NCI-H187 (cell line): ENCODE measurements around the gene ZNF385B.
A peak's percentile ranks its signal among the peaks of the same experiment; 100 is the strongest.
"Not testable (repeated sequence)": the region's sequence is repeated elsewhere in the genome, so short reads cannot be mapped to it uniquely, and the experiment has no call there.

Experiments used
- DNase-seq, 2 experiments: peaks; one replicate each; lab custom pipeline; 2025; lab: John Stamatoyannopoulos, UW

ZNF385B gene

DNA sequence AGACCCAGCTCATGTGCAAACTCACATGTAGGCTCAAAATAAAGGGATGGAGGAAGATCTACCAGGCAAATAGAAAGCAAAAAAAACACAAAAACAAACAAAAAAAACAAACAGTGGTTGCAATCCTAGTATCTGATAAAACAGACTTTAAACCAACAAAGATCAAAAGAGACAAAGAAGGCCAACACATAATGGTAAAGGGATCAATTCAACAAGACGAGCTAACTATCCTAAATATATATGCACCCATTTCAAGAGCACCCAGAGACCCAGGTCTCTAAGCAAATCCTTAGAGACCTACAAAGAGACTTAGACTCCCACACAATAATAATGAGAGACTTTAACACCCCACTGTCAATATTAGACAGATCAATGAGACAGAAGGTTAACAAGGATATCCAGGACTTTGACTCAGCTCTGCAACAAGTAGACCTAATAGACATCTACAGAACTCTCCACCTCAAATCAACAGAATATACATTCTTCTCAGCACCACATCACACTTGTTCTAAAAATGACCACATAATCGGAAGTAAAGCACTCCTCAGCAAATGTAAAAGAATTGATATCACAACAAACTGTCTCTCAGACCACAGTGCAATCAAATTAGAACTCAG lies 229.5 kb downstream of the ZNF385B start:
- not testable (repeated sequence) for DNase-seq

- DNase-seq = peak in 1 of 2 experiments; percentile 2
Measured at GRCh38 chr2:179629776-179630175, 231.6 kb downstream of the ZNF385B start.

DNA sequence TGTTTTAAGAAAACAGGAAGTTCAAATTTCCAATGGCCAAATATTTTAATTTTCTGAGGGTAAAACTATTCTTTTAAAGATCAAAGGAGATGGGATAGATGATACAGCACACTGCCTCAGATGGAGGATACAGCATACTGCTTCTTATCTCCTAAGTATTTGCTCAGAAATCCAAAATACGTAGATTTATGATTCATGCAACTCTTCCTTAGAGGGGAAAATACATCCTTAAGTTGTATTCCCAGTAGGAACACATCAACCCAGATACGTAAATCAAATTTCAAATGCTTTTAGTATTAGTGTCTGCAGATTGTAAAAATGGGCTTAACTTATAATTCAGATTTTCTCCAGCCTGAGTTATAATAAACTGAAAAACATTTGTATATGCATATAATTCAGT lies 235.2 kb downstream of the ZNF385B start:
- no peak for DNase-seq

DNA sequence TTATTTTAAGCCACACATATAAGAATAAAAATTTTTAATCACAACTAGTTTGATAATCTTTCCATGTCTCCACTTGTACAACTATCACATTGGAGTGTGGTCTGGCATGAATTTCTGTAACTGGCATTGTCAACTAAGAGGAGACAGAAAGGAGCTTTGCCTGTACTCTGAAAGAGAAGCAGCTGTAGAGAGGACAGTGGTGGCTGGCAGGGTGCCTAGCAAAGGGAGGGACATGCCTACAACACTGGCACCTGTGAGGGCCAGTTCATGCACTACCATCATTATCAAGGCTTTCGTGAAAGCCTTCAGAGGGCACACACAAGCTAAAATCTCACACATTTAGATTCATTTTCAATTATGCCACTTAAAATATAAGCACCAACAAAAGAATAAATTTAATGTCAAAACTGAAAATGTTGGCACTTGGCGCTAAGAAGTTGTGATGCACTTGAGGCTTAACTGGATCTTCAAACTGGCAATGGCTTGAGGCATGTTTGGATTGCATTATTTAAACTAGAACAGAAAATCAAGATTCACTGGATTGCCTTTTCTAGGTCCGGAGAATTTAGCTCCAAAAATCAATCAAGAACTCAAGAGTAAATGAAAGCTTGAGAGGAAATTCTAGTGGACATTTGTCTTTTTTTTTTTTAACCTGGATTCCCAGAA lies 238.6 kb downstream of the ZNF385B start:
- no peak for DNase-seq

- DNase-seq = no peak
Measured at GRCh38 chr2:179622112-179622511, 239.3 kb downstream of the ZNF385B start.

DNA sequence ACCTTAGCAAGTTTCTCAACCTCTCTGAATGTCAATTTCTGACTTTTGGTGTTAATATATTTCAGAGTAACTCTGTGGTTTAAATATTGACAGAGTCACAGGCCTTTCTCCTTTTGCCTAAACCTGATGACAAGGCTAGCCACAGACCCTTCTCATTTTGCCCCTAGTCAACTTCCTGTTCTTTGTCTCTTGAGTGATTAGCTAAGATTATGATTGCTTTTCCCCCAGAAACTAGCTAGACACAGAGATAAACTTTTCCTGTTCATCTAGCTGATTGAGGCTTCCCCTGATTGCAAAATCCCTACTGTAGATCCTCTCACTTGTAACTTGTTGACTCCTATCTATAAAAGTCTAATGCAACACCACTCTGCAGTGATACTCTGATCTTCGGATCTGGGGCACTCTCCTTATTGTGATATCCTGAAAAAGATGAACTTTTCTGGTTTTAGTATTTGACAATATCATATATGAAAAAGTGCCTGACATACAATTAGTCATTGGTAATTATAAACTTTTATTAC lies 241.4 kb downstream of the ZNF385B start:
- DNase-seq = no peak

DNA sequence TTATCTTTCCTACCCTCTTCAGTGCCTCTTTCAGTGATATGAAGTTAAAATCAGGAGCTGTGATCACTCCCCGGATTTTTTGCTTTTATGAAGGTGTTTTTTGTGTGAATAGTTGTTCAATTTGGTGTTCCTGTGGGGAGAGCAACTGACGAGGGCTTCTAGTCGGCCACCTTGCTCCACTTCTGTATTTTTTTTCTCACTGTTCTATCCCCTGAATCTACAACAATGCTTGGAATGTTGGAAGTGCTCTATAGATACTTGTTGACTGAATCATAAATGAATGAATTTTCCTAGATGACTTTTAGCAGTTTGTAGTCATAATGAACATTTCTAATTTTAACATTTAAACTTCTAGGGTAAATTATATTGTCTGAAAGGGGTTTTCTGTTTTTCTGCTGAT lies 247.3 kb downstream of the ZNF385B start:
- DNase-seq = no peak

GRCh38 chr2:179613701-179614100 lies 247.7 kb downstream of the ZNF385B start:
- DNase-seq = no peak

DNA sequence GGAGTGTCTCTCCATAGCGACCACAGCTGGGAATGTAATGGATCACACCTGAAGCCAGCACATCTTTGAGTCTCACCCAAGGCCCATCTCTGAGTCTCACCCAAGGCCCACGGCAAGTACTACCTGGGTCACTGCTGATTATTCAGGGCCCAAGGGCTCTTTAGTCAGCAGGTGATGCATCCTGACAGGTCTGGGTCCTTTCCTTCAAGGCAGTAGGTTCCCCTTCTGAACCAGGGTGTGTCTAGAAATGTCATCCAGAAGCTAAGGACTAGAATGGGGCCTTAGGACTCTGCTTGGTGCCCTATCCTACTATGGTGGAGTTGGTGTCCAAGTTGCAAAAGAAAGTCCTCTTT lies 248.1 kb downstream of the ZNF385B start:
- no peak for DNase-seq

DNA sequence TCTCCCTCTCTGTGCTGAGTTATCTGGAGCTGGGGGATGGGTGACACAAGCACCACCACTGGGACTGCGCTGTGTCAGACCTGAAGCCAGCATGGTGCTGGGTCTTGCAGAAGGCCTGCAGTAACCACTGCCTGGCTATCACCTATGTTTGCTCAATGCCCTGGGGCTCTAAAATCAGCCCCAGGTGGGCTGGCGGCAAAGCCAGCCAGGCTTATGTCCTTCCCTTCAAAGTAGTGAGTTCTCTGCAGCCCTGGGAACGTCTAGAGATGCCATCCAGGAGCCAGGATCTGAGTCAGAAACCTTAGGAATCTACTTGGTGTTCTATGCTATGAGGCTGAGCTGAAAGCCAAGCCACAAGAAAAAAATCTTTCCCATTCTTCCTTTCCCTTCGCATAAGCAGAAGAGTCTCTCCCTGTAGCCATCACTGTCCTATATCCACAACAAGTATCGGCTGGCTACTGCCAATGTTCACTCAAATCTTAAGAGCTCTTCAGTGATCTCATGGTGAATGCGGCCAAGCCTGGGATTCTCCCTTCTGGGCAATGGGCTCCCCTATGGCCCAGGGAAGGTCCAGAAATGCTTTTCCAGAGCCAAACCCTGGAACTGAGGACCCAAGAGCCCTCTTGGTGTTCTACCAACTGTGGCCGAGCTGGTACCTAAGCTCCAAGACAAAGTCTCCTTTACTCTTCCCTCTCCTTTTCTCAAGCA lies 248.7 kb downstream of the ZNF385B start:
- DNase-seq = no peak

GRCh38 chr2:179612108-179612507 lies 249.3 kb downstream of the ZNF385B start:
- no peak for DNase-seq

DNA sequence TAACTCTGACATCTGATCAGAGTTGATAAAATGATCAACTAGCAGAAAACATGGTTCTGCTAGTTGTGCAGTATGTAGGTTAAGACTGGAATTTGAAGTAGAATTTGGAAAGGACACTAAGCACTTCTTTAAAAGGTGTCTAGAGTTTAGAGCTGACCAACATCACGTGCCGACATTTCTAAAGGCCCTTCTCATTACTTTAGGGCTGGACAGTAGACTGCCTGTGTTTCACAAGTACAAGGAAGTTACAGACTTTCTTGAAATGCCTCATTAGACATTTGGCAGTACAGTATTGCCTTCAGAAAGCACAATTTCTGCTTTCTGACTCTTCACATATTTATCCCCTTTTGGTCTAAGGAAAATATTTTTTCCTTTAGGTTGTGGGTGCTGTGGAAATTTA lies 255.3 kb downstream of the ZNF385B start:
- no peak for DNase-seq

GRCh38 chr2:179605341-179605740 lies 256.1 kb downstream of the ZNF385B start:
- DNase-seq = no peak

DNA sequence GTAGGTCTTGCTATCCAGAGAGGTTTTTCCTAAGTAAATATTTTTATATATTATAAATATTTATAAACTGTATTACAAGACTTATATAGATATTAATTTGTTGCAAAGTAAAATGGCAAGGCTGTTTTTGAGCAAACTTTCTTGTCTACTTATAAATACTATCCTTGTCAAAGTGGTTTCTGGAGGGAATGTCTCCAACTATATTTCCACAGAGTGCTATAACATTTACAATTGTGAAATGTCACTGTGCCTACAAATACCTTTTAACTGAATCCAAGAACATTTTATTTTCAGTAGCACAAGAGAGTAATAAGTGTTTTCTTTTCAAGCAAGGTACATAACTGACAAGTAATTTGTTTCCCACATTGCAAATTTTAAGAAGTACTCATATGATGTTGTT lies 256.8 kb downstream of the ZNF385B start:
- no peak for DNase-seq

DNA sequence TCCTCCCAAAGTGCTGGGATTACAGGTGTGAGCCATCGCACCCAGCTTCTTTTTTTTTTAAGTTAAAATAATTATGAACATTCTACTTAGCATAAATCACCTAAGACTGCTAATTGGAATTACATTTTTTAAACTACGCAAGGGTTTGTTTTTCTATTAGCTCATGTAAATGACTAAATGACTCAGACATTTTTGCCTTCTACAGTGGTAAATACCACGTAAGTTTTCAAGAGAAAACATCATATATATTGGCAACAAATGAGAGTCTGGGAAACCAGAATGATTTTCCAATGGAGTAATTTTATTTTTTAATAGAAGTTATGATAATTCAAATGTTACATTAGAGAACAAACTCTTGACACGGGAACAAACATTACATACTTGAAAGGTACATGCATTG lies 259.0 kb downstream of the ZNF385B start:
- no peak for DNase-seq

GRCh38 chr2:179596018-179596417 lies 265.4 kb downstream of the ZNF385B start:
- no peak for DNase-seq

DNA sequence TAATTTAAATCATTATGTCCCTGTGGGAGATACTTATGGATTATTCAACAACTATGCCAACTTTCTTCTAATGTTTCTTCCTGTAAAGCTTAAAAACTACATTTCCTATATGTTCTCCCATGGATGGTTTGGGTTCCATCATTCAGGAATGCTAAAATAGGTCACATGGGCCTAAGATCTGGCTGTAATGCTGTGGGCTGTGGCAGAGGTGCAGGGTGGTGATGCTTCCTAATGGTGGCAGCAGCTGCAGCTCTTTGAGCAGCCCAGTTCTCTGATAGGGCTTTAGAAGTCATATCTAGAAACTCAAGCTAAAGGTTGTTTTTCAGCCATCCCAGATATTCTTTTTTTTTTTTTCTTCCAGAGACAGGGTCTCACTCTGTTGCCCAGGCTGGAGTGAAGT lies 266.1 kb downstream of the ZNF385B start:
- no peak for DNase-seq

DNA sequence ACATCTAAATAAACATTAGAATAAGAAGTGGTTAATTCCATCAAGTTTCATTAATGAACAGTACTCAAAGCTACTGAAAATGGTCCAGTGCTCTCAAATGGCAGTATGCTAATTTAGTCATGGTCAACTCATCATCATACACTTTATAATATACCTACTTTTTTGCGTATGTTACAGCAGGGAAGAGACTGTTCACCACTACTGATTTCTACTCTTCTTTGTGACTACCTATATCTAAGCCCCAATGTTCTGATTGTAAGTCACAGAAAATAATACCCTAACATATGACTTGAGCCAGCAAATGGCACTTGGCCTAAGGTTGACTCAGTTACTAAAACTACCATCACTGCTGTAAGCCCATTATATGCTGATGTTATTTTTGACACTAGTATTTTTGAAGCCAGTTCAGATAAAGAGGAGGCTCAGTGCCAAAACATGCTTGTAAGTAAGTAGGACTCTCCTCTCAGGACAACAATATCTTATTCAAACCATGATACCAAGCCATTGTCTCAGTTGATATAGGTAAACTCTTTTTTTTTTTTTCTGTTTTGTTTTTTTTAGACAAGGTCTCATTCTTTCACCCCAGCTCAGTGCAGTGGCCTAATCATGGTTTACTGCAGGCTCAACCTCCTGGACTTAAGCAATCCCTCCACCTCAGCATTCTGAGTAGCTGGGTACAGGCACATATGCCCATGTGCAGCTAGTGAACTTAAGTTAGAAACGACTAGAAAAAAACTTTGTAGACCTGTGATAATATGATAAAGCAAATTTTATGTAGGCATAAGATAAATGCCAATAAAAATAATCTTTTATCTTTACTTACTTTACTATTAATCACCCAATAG lies 266.9 kb downstream of the ZNF385B start:
- no peak for DNase-seq

GRCh38 chr2:179593323-179593722 lies 268.1 kb downstream of the ZNF385B start:
- DNase-seq = no peak

GRCh38 chr2:179592167-179592936 lies 269.1 kb downstream of the ZNF385B start:
- no peak for DNase-seq

GRCh38 chr2:179591690-179592089 lies 269.7 kb downstream of the ZNF385B start:
- DNase-seq = no peak
